Measurements from ENCODE around the gene RNF114.
"Not testable (repeated sequence)": the region's sequence is repeated elsewhere in the genome, so short reads cannot be mapped to it uniquely, and the experiment has no call there.

Gene RNF114

DNA sequence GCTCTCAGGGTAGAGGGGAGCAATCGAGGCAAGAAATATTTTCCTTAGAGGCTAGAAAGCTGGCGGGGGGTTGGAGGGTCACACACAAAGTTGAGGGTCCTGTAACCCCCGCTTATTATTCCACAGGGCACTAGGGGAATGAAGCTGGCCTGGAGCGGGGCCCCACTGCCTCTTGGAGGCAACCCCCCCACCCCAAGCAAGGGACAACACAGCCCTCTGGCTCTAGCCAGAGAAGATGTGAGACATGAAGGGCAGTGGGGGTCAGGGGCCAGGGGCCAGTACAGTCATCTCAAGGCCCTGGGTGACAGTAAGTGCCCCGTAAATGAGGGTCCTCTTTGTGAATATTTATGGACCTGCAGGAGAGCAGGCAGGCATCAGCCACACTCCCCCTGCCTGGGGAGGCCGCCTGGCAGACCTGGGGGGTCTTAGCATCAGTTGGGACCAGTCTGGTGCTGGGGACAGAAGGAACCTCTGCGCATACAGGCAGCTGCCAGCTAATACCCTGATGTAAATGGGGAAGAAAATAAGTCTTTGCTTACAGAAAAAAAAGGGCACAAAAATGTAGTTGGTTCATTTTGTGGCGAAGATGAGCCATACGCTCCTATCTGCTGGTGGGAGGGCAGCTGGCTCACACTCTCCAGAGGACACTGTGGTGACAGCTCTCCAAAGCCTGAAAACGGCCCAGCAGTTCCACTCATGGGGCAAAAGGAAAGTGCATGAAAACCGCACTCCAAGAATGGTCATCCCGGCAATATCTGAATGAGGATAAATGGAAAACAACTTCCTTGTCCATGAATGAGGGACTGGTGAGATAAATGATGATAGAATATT is 42.7 kb upstream of the RNF114 start:
- no peak for TF ChIP-seq ZNF274 (IDR thresholded peaks at IDR 0.05; ENCODE audit: low read depth, low read length)
- no peak overlapping the region for H3K4me3 ChIP-seq (ENCODE audit: low read length)

DNA sequence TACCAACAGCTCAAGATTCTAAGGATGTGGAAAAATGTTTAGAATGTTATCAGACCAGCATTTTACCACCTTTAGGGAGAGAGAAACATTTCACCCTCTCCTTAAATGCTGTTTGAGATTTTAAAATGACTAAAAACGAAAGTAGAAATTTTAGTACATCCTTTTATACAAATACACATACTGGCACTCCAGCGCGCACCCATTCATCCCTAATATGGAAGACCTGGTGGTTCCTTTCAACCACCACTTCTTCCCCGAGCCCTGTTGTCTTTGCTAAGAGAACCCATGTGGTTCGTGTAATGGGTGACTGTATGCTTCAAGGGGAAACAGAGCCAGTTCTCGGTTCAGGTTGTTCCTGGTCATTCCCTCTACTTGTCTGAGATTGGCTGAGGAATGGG is 42.1 kb upstream of the RNF114 start:
- no peak overlapping the region for H3K4me3 ChIP-seq (ENCODE audit: low read length)
- TF ChIP-seq ZNF274 (IDR thresholded peaks at IDR 0.05; ENCODE audit: low read depth, low read length), result no peak

DNA sequence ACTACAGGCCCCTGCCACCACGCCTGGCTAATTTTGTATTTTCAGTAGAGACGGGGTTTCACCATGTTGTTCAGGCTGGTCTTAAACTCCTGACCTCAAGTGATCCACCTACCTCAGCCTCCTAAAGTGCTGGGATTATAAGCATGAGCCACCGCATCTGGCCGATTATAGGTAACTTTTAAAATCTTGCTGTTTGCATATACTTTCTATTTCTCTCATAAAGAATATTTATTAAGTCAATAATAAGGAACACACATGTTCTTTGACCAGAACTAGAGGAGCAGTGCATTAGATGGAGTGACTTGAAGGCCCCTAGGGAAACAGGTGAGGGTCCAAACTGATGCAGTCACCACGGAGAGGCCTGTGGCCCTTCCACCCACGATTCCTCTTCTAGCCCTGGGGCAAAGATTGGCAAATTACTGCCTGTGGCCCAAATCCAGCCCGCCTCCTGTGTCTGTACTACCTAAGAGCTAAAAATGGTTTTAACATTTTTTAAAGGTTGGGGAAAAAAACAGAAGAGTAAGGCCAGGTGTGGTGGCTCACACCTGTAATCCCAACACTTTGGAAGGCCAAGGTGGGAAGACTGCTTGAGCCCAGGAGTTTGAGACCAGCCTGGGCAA is 40.6 kb upstream of the RNF114 start:
- not testable (repeated sequence) for H3K4me3 ChIP-seq (ENCODE audit: low read length)

DNA sequence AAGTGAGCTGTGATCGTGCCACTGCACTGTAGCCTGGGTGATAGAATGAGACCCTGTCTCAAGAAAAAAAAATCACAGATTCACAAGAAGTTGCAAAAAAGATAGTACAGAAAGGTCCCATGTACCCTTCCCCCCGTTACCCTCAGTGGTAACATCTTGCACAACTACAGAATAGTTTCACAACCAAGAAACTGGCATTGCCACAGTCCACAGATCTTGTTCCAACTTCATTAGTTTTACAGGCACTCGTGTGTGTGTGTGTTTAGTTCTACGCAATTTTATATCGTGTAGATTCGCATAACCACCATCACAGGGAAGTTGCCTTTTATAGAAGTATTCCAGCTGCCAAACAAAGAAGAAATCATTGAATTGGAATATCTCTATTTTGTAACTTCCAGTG is 40.0 kb upstream of the RNF114 start:
- H3K4me3 ChIP-seq (ENCODE audit: low read length), result no peak overlapping the region
- TF ChIP-seq ZNF274 (IDR thresholded peaks at IDR 0.05; ENCODE audit: low read depth, low read length), result no peak

DNA sequence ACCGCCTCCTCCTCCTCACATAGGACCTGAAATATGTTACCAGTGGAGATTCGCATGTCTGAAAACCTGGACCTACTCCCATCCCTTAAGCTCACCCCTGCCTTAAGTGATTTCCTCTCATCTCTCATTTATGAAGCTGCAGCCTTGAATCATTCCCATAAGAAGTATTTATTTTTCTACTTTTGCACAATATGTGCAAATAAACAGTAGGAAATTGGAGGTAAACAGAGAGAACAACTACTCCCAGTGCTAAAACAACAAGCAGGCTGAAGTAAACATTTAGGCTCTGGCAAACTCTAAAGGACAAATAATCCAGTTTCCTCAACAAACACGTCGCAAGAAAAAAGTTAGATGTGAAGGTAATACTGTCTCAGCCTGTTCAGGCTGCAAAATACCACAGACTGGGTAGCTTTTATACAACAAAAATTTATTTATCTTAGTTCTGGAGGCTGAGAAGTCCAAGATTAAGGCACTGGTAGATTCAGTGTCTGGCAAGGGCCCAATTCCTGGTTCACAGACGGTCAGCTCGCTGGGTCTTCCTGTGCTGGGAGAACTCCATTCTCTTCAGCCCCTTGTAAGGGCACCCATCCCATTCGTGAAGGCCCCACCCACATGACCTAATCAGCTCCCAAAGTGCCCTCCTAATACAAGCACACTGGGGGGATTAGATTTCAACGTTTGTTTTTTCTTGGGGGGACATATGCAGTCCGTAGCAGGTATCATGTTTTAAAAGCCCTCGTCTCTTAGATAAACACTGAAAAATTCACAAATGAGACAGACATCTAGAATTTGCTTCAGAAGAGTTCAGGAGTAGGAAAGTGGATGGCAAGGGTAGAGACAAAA is 36.4 kb upstream of the RNF114 start:
- no peak overlapping the region for H3K4me3 ChIP-seq (ENCODE audit: low read length)
- no peak for TF ChIP-seq ZNF274 (IDR thresholded peaks at IDR 0.05; ENCODE audit: low read depth, low read length)

DNA sequence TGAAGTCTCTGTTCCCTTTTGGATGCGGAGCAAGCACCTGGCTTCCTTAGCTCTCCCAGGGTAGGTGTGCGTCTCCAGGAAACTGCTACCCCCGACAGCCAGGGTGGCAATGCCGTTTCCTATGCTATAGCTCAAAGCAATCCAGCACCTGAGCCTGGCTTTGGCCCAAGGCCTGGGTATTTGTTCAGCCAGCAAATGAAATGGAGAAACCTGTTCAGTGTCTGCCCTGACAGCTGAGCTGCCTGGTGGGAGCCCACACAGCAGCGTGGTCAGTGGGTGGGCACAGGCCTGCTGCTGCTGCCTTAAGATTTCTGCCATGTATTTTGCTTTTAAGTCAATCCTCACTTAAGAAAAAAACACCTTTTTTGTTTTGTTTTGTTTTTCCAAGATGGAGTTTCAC is 34.6 kb upstream of the RNF114 start:
- TF ChIP-seq ZNF274 (IDR thresholded peaks at IDR 0.05; ENCODE audit: low read depth, low read length), result no peak
- no peak overlapping the region for H3K4me3 ChIP-seq (ENCODE audit: low read length)

DNA sequence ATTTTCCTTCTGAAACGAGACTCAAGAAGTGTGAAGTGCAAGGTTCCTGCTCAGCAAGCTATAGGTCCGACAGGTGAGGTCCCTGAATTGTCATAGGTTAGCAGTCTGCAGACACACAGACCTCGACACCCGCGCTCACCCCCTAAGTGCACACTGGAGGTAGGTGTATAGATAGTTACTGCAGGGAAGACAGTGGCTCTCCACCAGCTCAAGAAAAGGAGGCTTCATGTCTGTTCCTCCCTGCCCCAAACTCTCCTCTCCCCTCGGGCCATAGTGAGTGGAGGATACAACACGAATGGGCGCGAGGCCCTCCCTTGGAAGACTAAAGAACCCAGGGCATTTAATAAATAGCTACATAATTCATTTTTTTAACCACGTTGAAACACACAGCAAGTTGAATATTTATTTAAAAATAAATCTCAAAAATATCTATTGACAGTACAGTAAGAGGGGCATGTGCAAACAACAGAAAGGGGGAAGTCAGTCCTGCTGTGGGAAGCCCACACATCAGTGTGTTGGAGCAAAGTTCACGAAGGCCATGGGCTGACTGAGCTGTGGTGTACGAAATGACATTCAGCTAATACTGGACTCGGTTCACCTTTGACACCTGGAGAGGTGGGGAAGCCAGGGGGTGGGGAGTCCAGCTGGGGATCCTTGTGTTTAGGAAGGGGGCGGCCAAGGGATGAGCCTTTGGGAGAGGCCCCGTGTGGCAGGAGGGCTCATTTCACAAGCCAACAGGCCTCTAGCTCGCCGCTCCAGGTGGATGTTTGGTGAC is 31.6 kb upstream of the RNF114 start:
- no peak for TF ChIP-seq ZNF274 (IDR thresholded peaks at IDR 0.05; ENCODE audit: low read depth, low read length)
- H3K4me3 ChIP-seq (ENCODE audit: low read length), result no peak overlapping the region

DNA sequence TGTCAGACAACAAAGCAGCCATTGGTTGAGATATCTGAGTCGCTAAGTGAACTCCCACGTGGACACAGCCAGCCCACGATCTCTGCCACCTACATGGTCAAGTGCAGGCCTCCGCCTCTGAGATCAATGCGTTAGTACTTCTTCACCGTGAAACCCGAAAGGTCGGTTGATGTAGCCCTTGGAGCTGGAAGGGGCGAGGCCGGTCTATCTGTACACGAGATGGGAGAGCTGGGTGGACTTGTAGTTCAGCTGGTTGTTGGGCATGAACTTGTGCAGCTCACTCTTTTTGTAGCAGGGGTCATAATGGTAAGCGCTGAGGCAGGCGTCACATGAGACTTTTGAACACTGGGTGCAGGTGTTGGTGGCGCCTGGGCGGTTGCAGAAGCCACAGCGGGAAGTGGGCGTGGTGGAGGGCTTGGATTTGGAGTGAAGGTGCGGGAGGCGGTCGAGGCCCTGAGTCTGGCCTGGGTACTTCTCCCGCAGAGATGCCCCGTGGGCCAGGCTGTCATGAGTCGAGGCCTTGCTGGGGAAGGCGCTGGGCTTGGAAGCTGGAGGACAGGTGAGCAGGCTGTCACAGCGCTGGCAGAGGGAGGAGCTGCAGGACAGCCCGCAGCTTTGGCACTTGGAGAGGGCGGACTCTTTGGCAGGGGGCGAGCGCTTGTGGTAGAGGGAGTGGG is 30.6 kb upstream of the RNF114 start:
- TF ChIP-seq ZNF274 (IDR thresholded peaks at IDR 0.05; ENCODE audit: low read depth, low read length), result no peak

DNA sequence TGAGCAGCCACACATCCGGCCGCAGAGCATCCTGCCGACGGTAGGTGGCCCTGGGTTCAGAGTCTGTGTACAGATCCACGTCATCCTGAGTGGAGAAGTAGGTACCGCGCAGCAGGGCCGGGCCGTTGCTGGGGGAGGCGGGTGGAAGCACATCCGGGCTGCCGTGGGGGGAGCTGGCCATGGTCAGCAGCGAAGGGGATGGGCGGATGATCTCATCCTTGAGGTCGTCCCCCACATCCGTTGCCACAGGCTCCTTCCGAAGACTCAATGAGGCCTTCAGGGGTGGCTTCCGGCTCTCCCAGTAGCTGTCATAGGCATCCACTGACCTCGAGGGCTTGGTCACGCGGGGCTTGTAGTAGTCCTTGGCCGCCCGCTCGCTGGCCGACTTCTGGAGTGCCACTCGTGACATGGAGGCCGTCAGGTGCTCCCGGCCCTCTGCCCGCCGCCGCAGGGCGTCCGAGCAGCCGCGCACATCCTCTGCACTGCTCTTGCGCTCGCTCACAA is 30.0 kb upstream of the RNF114 start:
- no peak for TF ChIP-seq ZNF274 (IDR thresholded peaks at IDR 0.05; ENCODE audit: low read depth, low read length)
- H3K4me3 ChIP-seq (ENCODE audit: low read length), result no peak overlapping the region

More for the DNA sequence above, 30.6 kb upstream of the RNF114 start:
- H3K4me3 ChIP-seq (ENCODE audit: low read length), result no peak overlapping the region

DNA sequence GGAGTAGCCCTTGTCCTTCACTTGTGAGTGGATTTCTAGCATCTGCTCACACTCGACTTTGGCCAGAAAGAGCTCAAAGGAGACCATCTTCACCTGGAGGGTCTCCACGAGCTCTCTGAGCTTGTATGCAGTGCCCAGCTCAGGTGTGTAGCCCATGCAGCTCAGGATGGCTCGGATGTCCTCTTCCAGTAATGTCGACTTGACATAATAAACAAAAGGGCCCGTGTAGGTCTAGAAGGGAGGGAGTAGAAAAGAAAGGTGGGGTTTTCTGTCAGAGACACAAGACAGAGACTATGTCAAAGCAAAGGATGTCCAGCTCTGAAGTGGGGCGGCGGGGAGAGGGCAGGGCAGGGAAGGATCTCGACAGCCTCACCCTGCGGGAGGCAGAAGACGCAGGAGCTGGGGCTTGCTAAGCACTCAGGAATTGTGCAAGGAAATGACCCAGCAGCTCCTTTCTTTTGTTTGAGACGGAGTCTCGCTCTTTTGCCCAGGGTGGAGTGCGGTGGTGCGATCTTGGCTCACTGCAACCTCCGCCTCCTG is 29.5 kb upstream of the RNF114 start:
- H3K4me3 ChIP-seq (ENCODE audit: low read length), result no peak overlapping the region
- no peak for TF ChIP-seq ZNF274 (IDR thresholded peaks at IDR 0.05; ENCODE audit: low read depth, low read length)

DNA sequence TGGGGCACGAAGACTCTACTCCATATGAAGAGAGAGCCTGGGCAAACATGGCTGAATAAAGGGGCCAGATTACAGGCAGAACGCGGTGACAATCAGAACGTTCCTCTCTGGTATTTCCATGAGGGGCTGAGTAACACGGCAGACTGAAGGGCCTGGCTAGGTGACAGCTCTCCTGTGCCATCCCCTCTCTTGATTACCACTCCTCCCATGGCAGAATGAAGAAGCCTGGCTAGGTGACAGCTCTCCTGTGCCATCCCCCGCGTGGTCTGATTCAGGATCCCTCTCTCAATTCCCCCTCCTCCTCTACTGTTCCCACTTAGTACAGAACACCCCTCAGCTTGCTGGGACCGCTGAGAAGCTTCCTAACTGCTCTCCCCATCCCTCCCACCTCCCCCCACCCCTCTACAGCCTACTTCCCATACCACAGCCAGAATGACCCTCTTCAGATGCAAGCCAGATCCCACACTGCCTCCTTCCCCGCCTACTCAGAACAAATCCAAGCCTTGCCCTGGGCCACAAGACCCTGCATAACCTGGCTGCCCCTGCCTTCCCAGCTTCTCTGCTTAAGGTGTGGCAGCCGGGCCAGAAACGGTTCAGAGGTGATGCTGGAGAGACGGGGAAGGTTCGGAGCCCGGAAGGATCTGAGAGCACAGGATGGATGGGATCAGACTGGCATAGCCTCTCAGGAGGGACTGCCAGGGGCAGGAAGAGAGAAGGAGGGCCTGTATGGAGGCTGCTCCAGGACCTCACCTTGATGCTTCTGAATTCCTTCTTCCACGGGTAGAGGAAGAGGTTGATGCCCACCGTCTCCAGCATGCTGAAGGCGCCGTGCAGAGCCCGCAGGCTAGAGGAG is 28.6 kb upstream of the RNF114 start:
- no peak for TF ChIP-seq ZNF274 (IDR thresholded peaks at IDR 0.05; ENCODE audit: low read depth, low read length)
- H3K4me3 ChIP-seq (ENCODE audit: low read length), result no peak overlapping the region

DNA sequence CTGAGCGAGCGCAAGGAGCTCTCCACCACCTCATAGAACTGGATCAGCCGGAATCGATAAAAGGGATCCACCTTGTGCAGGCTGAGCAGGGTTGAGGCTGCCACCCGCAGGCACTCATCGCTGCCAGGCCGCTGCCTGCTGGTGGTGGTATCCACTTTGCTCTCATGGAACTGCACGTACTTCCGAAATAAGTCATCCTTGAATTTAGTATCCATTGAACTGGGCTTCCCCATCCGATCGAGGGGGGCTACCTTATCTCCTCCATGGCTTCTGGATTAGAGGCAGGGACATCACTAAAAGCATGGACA is 28.0 kb upstream of the RNF114 start:
- no peak overlapping the region for H3K4me3 ChIP-seq (ENCODE audit: low read length)
- no peak for TF ChIP-seq ZNF274 (IDR thresholded peaks at IDR 0.05; ENCODE audit: low read depth, low read length)
